GM21717 (cell line): ENCODE results near the gene ITGA3.

Source experiments
- ATAC-seq: cut with Tn5 transposase; IDR thresholded peaks from one replicate; pipeline ENCODE4 v1.9.1; 2021; ENCODE audit warnings: mild to moderate bottlenecking, moderate library complexity; ENCODE audit not compliant: unreplicated experiment

ITGA3 gene

GRCh38 chr17:50106393-50107131, 50.7 kb downstream of the ITGA3 start:
- ATAC-seq: no peak

- no peak for ATAC-seq
Observed at GRCh38 chr17:50107790-50108414, 52.0 kb downstream of the ITGA3 start.

- no peak for ATAC-seq
Observed at GRCh38 chr17:50108556-50108955, 52.6 kb downstream of the ITGA3 start.

- ATAC-seq: no peak
Observed at GRCh38 chr17:50109207-50109606, 53.3 kb downstream of the ITGA3 start.

- no peak for ATAC-seq
Observed at GRCh38 chr17:50109785-50110184, 53.9 kb downstream of the ITGA3 start.

GRCh38 chr17:50110591-50111349, 54.9 kb downstream of the ITGA3 start:
- ATAC-seq: no peak

- ATAC-seq: no peak
Observed at GRCh38 chr17:50111673-50112655, 56.1 kb downstream of the ITGA3 start.

- ATAC-seq: no peak
Observed at GRCh38 chr17:50112694-50113093, 56.8 kb downstream of the ITGA3 start.

GRCh38 chr17:50113624-50114320, 57.9 kb downstream of the ITGA3 start:
- ATAC-seq: no peak

GRCh38 chr17:50114401-50114800, 58.5 kb downstream of the ITGA3 start:
- no peak for ATAC-seq

- ATAC-seq: no peak
Observed at GRCh38 chr17:50114849-50115357, 59.0 kb downstream of the ITGA3 start.

- ATAC-seq: no peak
Observed at GRCh38 chr17:50115756-50116155, 59.8 kb downstream of the ITGA3 start.

- no peak for ATAC-seq
Observed at GRCh38 chr17:50117202-50118051, 61.5 kb downstream of the ITGA3 start.

GRCh38 chr17:50118076-50118827, 62.3 kb downstream of the ITGA3 start:
- ATAC-seq: no peak

- no peak for ATAC-seq
Observed at GRCh38 chr17:50118828-50119218, 62.9 kb downstream of the ITGA3 start.

GRCh38 chr17:50120475-50121253, 64.8 kb downstream of the ITGA3 start:
- ATAC-seq: no peak

- no peak for ATAC-seq
Observed at GRCh38 chr17:50122945-50123344, 67.0 kb downstream of the ITGA3 start.
